Measurements from ENCODE around the gene TRPV6.

TRPV6 gene

DNA sequence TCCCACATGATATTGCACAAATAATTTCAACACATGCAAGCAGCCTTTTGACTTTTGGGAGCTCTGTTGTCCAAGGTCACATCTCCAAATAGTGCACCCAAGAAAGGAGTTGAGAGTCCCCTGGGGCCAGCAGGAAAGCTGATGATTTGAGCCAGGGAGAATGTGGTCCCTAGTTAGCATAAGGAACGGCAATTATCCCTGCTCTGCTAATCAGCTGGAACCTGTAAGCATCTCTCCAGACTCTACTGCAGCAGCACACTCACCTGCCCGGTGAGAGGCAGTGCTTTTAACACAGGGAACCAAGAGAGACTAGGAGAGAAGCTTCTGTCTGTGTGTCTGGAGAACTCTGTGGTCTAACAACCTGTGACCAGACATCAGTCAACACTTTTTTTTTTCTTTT lies 31.0 kb upstream of the TRPV6 start:
- DNase-seq: no peak
- TF ChIP-seq POLR2A (IDR thresholded peaks at IDR 0.05; ENCODE audit: low read length): no peak
- TF ChIP-seq GATA1 (IDR thresholded peaks at IDR 0.05; ENCODE audit: low read depth, low read length): no peak

DNA sequence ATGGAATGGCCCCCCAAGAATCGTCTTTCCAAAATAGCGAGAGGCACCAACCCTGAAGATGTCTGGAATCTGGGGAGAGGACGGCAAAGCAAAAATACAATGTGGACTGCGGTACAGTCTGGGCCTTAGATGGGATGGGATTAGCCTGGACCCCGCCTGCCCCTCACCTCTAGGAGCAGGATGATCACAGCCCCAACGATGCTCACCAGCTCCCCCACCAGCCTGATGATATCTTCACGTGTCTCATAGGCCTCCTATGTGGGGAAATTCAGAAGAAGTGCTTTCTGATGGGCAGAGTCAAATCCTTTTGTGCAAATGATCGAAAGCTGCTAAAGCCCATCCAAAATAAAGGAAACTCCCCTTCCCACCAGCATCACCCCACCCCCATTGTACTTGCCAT lies 29.8 kb upstream of the TRPV6 start:
- no peak for DNase-seq
- TF ChIP-seq POLR2A (IDR thresholded peaks at IDR 0.05; ENCODE audit: low read length) (no peak), GATA1 (IDR thresholded peaks at IDR 0.05; ENCODE audit: low read depth, low read length) (no peak)

DNA sequence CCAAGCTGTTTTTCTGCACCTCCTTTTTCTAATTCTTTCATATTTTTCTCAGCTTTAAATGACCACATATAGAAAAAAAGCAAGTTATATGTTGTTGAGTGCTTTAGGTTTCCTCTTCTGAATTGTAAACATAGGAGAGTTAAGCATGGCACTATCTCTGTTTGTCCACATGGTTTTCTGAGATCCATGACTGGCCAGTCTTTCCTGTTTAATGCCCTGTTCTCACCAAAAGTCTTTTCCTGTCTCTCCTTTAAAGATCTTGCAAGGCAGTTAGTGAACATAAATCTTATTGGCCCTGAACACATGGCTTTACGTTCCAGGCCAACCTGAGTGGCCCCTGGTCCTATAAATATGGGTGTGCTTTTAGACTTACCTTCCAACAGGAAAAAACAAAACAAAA lies 28.6 kb upstream of the TRPV6 start:
- DNase-seq: no peak
- TF ChIP-seq GATA1 (IDR thresholded peaks at IDR 0.05; ENCODE audit: low read depth, low read length): no peak
- no peak for TF ChIP-seq POLR2A (IDR thresholded peaks at IDR 0.05; ENCODE audit: low read length)

DNA sequence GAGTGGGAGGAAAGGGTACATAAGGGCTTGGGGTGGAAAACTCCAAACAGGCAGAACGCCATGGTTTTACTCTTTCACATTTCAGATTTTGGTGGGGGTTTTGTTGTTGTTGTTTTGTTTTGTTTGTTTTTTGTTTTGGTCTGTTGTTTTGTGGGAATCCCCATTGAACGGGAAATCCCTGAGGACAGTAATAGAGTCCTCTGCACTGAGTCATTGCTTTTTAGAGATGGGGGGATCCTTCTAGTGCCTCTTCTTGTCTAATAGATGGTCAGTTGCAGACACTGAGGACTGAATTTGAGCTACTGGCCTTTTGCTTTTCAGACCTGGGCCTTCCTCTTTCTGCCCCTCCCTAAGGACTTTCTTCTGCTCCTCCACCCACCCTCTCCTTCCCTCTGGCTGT lies 28.0 kb upstream of the TRPV6 start:
- TF ChIP-seq POLR2A (IDR thresholded peaks at IDR 0.05; ENCODE audit: low read length) (no peak), GATA1 (IDR thresholded peaks at IDR 0.05; ENCODE audit: low read depth, low read length) (no peak)
- no peak for DNase-seq

DNA sequence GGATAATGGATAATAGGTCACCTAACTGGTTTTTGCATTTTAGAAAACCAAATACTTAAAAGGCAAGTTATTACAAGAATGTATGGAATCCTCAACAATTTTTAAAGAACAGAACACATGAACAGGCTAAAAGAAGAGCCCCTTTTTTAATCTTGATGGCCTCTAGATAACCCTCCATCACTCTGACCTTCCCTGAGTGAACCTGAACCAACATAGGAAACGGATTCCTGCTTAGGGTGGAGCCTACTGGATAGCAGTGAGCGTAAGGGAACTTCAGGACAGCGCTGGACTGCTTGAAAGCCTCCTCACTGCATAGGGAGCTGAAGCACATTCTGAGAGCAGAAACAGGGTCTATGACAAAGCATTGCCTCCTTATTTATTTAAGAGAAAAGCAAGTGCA lies 27.5 kb upstream of the TRPV6 start:
- TF ChIP-seq POLR2A (IDR thresholded peaks at IDR 0.05; ENCODE audit: low read length) (no peak), GATA1 (IDR thresholded peaks at IDR 0.05; ENCODE audit: low read depth, low read length) (no peak)
- DNase-seq: no peak

DNA sequence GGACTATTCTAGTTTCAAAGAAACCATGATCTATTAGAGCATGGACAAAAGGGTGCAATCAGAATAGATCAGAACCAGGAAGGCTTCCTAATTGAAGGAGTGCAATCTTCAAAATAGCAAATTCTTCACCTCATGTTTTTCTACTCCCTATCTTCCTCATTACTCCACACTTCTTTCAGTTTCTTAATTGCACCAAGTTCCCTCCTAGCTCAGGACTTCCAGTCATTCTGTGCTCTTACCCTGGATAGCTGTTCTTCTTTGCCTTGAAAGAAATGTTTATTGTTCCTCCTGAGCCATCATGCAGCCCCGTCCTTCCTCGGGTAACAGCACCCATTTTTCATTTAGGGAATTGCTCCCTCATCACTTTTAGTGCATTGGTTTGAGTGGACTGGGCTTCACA lies 24.9 kb upstream of the TRPV6 start:
- TF ChIP-seq POLR2A (IDR thresholded peaks at IDR 0.05; ENCODE audit: low read length) (no peak), GATA1 (IDR thresholded peaks at IDR 0.05; ENCODE audit: low read depth, low read length) (no peak)

DNA sequence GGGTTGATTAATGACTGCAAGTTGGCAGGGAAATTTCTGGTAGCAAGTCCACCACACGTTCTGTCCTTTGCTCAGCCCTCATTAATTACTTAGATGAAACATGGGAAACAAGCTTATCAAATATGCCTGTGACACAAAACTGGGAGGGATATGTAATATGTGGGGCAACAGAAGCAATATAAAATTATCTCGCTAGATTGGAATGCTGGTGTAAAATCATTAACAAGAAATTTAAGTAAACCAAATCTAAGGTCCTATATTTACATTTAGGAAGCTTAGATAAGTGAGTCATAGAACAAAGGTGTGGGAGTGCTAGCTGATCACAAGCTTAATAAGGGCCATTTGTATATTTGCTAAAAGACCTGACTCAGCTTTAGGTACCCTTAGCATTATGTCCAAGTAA lies 24.5 kb upstream of the TRPV6 start:
- TF ChIP-seq POLR2A (IDR thresholded peaks at IDR 0.05; ENCODE audit: low read length): no peak
- no peak for DNase-seq

More for the DNA sequence above, 24.9 kb upstream of the TRPV6 start:
- no peak for DNase-seq

GRCh38 chr7:142908921-142909890 lies 23.7 kb upstream of the TRPV6 start:
- peak; percentile 33 to 44 for DNase-seq
- TF ChIP-seq GATA1 (IDR thresholded peaks at IDR 0.05; ENCODE audit: low read depth, low read length): no peak
- TF ChIP-seq POLR2A (IDR thresholded peaks at IDR 0.05; ENCODE audit: low read length): no peak

DNA sequence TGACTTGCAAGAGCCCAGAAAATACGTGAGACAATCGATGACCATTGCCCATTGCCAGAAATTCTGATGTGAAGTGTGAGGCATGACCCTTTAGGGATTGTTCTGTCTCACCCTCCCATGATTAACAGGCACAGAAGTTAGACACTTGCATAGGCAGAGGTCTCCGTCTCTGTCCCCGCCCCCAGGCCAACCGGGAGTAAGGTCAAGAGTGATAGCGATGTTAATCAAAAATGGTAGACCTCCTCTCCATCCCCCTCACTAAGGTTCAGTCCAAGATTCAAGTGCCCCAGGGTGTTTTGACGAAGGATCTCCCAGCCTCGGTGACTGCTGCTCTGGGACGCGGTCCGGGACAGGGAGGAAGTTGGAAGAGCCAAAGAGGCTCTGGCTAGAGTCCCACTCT lies 22.7 kb upstream of the TRPV6 start:
- no peak for DNase-seq
- TF ChIP-seq GATA1 (IDR thresholded peaks at IDR 0.05; ENCODE audit: low read depth, low read length) (no peak), POLR2A (IDR thresholded peaks at IDR 0.05; ENCODE audit: low read length) (no peak)

GRCh38 chr7:142906643-142907042 lies 21.1 kb upstream of the TRPV6 start:
- TF ChIP-seq GATA1 (IDR thresholded peaks at IDR 0.05; ENCODE audit: low read depth, low read length) (no peak), POLR2A (IDR thresholded peaks at IDR 0.05; ENCODE audit: low read length) (no peak)

GRCh38 chr7:142905759-142906158 lies 20.2 kb upstream of the TRPV6 start:
- no peak for TF ChIP-seq POLR2A (IDR thresholded peaks at IDR 0.05; ENCODE audit: low read length)
- TF ChIP-seq GATA1 (IDR thresholded peaks at IDR 0.05; ENCODE audit: low read depth, low read length): no peak
- no peak for DNase-seq

More at GRCh38 chr7:142906643-142907042, 21.1 kb upstream of the TRPV6 start:
- no peak for DNase-seq

DNA sequence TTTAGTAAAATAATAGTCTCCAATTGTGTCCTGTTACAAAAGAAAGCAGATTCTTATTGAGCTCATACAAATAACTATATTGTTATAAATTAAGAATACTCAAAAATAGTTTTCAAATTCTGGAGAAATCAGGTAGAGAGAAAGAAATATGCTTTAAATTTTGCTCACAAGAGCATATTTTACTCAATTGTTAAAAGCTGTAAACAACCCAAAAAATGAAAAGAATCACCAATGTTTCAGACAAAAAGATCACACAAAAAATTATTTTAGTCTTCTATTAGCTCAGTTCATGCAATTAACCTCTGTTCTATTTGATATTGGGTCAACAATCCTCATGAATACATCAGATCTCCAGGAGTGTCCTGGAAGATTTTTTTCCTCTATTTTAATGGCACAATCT lies 18.6 kb upstream of the TRPV6 start:
- no peak for DNase-seq
- no peak for TF ChIP-seq POLR2A (IDR thresholded peaks at IDR 0.05; ENCODE audit: low read length)
- no peak for TF ChIP-seq GATA1 (IDR thresholded peaks at IDR 0.05; ENCODE audit: low read depth, low read length)

DNA sequence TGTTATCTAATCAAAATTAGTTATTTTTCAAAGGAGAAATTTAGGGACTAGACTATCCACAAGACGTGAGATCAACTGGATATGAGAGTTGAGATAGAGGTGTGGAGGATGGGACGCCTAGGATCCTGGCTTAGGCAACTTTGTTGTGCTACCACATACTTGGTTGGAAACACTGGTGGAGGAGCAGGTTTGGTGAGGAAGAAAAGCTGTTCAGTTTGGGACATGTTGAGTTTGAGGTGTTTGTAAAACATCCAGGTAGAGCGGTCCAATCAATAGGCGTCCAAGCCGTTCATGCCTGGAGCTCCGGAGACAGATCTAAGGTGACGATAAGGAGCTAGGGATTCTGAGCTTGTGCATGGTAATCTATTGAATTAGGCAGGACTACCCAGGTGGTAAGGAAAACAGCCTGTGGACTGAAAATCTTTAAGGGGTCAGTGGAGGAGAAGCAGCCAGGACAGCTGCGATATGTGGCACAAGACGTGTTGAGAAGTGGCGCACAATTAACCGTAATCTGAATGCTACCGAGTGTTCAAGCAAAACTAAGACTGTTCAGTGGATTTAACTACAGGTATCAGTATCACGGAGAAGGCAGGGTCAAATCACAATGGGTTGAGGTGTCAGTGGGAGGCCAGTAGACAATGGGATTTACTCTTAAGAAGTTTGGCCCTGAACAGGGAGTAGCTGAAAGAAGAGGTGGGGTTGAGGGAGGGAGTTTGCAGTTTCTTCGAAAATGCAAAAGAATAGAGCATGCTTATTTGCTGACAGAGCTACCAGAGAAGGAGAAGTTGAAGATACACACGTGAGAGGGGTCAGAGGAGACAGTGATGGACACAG lies 16.1 kb upstream of the TRPV6 start:
- TF ChIP-seq GATA1 (IDR thresholded peaks at IDR 0.05; ENCODE audit: low read depth, low read length): no peak
- TF ChIP-seq POLR2A (IDR thresholded peaks at IDR 0.05; ENCODE audit: low read length): no peak
- no peak for DNase-seq

DNA sequence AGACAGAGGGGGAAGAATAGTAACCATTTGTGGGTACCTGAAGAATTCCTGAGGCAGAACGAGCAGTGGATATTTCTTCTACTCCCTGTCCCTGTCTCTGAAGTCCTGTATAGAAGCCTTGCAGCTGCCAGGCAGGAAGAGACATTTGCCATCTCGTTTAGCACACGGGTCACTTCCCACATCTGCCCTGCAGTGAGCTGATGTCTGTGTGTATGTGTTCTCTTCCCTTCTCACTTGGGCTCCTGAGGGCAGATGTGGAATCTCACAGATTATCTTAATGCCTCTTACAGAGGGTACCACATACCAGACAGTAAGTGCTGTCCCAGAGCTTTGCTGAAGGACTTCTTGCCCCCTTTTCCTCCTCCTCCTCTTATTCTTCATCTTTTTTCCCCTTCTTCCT lies 14.1 kb upstream of the TRPV6 start:
- TF ChIP-seq POLR2A (IDR thresholded peaks at IDR 0.05; ENCODE audit: low read length): no peak
- TF ChIP-seq GATA1 (IDR thresholded peaks at IDR 0.05; ENCODE audit: low read depth, low read length): no peak
- DNase-seq: no peak
